ENCODE measurements around the gene MCM3.

Gene MCM3

GRCh38 chr6:52245425-52245824 lies 39.1 kb downstream of the MCM3 start:
- no peak for DNase-seq

GRCh38 chr6:52244400-52244799 lies 40.1 kb downstream of the MCM3 start, which contains the start of gene IL17F:
IL17F (minus strand) TSS chr6:52244500; CDS start chr6:52244429, 71 bp downstream.
- no peak for DNase-seq

- DNase-seq = no peak
Measured at GRCh38 chr6:52243282-52243893, 41.2 kb downstream of the MCM3 start.

GRCh38 chr6:52241819-52242218 lies 42.7 kb downstream of the MCM3 start:
- DNase-seq = no peak

- peak; percentile 4 for DNase-seq
Measured at GRCh38 chr6:52233975-52234823, 50.3 kb downstream of the MCM3 start.

GRCh38 chr6:52233005-52233404 lies 51.5 kb downstream of the MCM3 start:
- no peak for DNase-seq

GRCh38 chr6:52231406-52232127 lies 53.0 kb downstream of the MCM3 start:
- DNase-seq = no peak

GRCh38 chr6:52230685-52231084 lies 53.9 kb downstream of the MCM3 start:
- DNase-seq = no peak

- DNase-seq = no peak
Measured at GRCh38 chr6:52227495-52227894, 57.0 kb downstream of the MCM3 start.

- DNase-seq = no peak
Measured at GRCh38 chr6:52221302-52221701, 63.2 kb downstream of the MCM3 start.

GRCh38 chr6:52217761-52218160 lies 66.8 kb downstream of the MCM3 start:
- DNase-seq = no peak

GRCh38 chr6:52216932-52217575 lies 67.5 kb downstream of the MCM3 start:
- DNase-seq = no peak

- DNase-seq = no peak
Measured at GRCh38 chr6:52215787-52216186, 68.8 kb downstream of the MCM3 start.

Measured in NCI-H2171 treated with DMSO at 0.1 percent for 48 hours (cell line).